SK-N-SH (cell line): ENCODE measurements around the gene CEP112. TPM values are rescaled to one million over a fixed set of nuclear protein-coding genes. Genes with fewer than 3 reads are reported as not detected.

Experiments
- CTCF ChIA-PET: fragments of 300-600, 350-600 bp; formaldehyde crosslinking; extraction: SDS; loops from one replicate; lab custom pipeline; 2021; lab: Yijun Ruan, JAX
- POLR2A ChIA-PET: fragments of 350-600 bp; sonication (Branson Sonifier 250); formaldehyde crosslinking; extraction: SDS; loops from one replicate; lab custom pipeline; 2020; ENCODE audit warnings: antibody characterized with exemption, inconsistent platforms; lab: Yijun Ruan, JAX
- DNase-seq: peaks from one replicate; pipeline ENCODE4 v3.0.0; 2012
- H2AFZ ChIP-seq: fragments of 200-600 bp; sonication (generic); 2 replicates; pipeline ENCODE4 v1.8.1; 2016; ENCODE audit warnings: antibody characterized with exemption, mild to moderate bottlenecking, low read depth
- H3F3A ChIP-seq: fragments of 200-600 bp; sonication (generic); replicated peaks from 2 replicates; pipeline ENCODE3; 2016; ENCODE audit warnings: antibody characterized with exemption, mild to moderate bottlenecking; ENCODE audit not compliant: insufficient read depth
- H3K27ac ChIP-seq, 2 experiments: fragments of 200-500 bp in 1 of 2; fragments of 200-600 bp in 1 of 2; sonication (Bioruptor generic) in 1 of 2; sonication (generic), shearing (Covaris generic) in 1 of 2; 2 replicates each; pipeline versions ENCODE4 v1.5.1 to v1.6.1; 2014 to 2016; ENCODE audit warnings: low read depth in 2 of 2, inconsistent platforms in 1 of 2, low read length in 1 of 2, mild to moderate bottlenecking in 1 of 2, mixed read lengths in 1 of 2
- H3K27me3 ChIP-seq: fragments of 200-600 bp; sonication (generic), shearing (Covaris generic); 2 replicates; pipeline ENCODE4 v1.6.1; 2016; ENCODE audit warnings: mixed run types; ENCODE audit not compliant: insufficient read depth
- H3K36me3 ChIP-seq, 2 experiments: fragments of 200-500 bp in 1 of 2; fragments of 200-600 bp in 1 of 2; sonication (Bioruptor generic) in 1 of 2; sonication (generic) in 1 of 2; replicated peaks in 1 of 2; 2 replicates each; pipeline versions ENCODE3 to v1.5.1; 2014 to 2016; ENCODE audit warnings: low read length in 1 of 2, mild to moderate bottlenecking in 1 of 2; ENCODE audit not compliant: insufficient read depth in 2 of 2, control insufficient read depth in 1 of 2
- H3K4me1 ChIP-seq, 2 experiments: fragments of 200-500 bp in 1 of 2; fragments of 200-600 bp in 1 of 2; sonication (Bioruptor generic) in 1 of 2; sonication (generic), shearing (Covaris generic) in 1 of 2; 2 replicates each; pipeline versions ENCODE4 v1.5.1 to v1.6.1; 2014 to 2016; ENCODE audit warnings: low read depth in 1 of 2, low read length in 1 of 2, mixed run types in 1 of 2; ENCODE audit not compliant: insufficient read depth in 2 of 2, control insufficient read depth in 1 of 2
- H3K4me2 ChIP-seq: fragments of 200-600 bp; sonication (generic), shearing (Covaris generic); 2 replicates; pipeline ENCODE4 v1.6.1; 2017; ENCODE audit warnings: mixed run types
- H3K4me3 ChIP-seq, 2 experiments: fragments of 200-500 bp in 1 of 2; fragments of 200-600 bp in 1 of 2; sonication (Bioruptor generic) in 1 of 2; sonication (generic), shearing (Covaris generic) in 1 of 2; 2 replicates each; pipeline versions ENCODE4 v1.5.1 to v1.8.1; 2014 to 2016; ENCODE audit warnings: low read depth in 2 of 2, inconsistent platforms in 1 of 2, low read length in 1 of 2, mild to moderate bottlenecking in 1 of 2, mixed read lengths in 1 of 2, moderate library complexity in 1 of 2
- H3K79me2 ChIP-seq: fragments of 200-600 bp; sonication (generic); 2 replicates; pipeline ENCODE4 v1.8.1; 2017; ENCODE audit warnings: mild to moderate bottlenecking; ENCODE audit not compliant: insufficient read depth
- H3K9ac ChIP-seq: fragments of 200-600 bp; sonication (generic); 2 replicates; pipeline ENCODE4 v1.6.1; 2017; ENCODE audit warnings: mixed run types
- H3K9me2 ChIP-seq: fragments of 200-600 bp; sonication (generic); 2 replicates; pipeline ENCODE4 v1.6.1; 2017; ENCODE audit warnings: mixed run types
- H3K9me3 ChIP-seq: fragments of 200-600 bp; sonication (generic); 2 replicates; pipeline ENCODE4 v1.6.1; 2017; ENCODE audit warnings: mixed run types, mild to moderate bottlenecking, moderate library complexity
- H4K20me1 ChIP-seq: fragments of 200-600 bp; sonication (generic); 2 replicates; pipeline ENCODE4 v1.6.1; 2017; ENCODE audit warnings: mild to moderate bottlenecking, mixed run types; ENCODE audit not compliant: insufficient read depth
- CHD2 ChIP-seq: fragments of 150-350 bp; IDR thresholded peaks from 2 replicates; pipeline ENCODE4 v1.6.1; 2018; ENCODE audit warnings: low read length; ENCODE audit not compliant: partially characterized antibody
- CTCF ChIP-seq: fragments of 200-600 bp; sonication (generic); IDR thresholded peaks from 2 replicates; pipeline ENCODE4 v1.6.1; 2017; ENCODE audit warnings: antibody characterized with exemption, mild to moderate bottlenecking, moderate library complexity
- ELF1 ChIP-seq: IDR thresholded peaks from 2 replicates; pipeline ENCODE4 v1.4.0; 2012
- EP300 ChIP-seq, 2 experiments: IDR thresholded peaks; 2 replicates each; pipeline versions ENCODE4 v1.4.0 to v1.6.1; 2012; ENCODE audit warnings: borderline replicate concordance in 1 of 2, low read depth in 1 of 2, low read length in 1 of 2
- FOXM1 ChIP-seq: IDR thresholded peaks from 2 replicates; pipeline ENCODE4 v1.4.0; 2012; ENCODE audit warnings: low read depth, mild to moderate bottlenecking
- GATA2 ChIP-seq: sonication (generic); formaldehyde crosslinking; IDR thresholded peaks from 2 replicates; pipeline ENCODE4 v1.5.0; 2020; ENCODE audit warnings: mild to moderate bottlenecking, missing genetic modification reagents
- IRF3 ChIP-seq: fragments of 150-350 bp; IDR thresholded peaks from 2 replicates; pipeline ENCODE4 v1.6.1; 2016; ENCODE audit warnings: mild to moderate bottlenecking, low read depth, low read length
- JUND ChIP-seq: IDR thresholded peaks from 2 replicates; pipeline ENCODE4 v1.4.0; 2012
- MEF2A ChIP-seq: IDR thresholded peaks from 2 replicates; pipeline ENCODE4 v1.4.0; 2012; ENCODE audit warnings: low read depth, borderline replicate concordance
- NRF1 ChIP-seq: IDR thresholded peaks from 2 replicates; pipeline ENCODE4 v1.6.1; 2012; ENCODE audit warnings: low read depth, mild to moderate bottlenecking, low read length
- PBX3 ChIP-seq: IDR thresholded peaks from 2 replicates; pipeline ENCODE4; 2012
- POLR2AphosphoS5 ChIP-seq: IDR thresholded peaks from 2 replicates; pipeline ENCODE4 v1.6.1; 2012; ENCODE audit warnings: low read depth, low read length
- RAD21 ChIP-seq: IDR thresholded peaks from 2 replicates; pipeline ENCODE4 v1.6.1; 2012; ENCODE audit warnings: mild to moderate bottlenecking, low read length
- RCOR1 ChIP-seq: fragments of 150-350 bp; IDR thresholded peaks from 2 replicates; pipeline ENCODE4 v1.6.1; 2017; ENCODE audit warnings: antibody characterized with exemption, low read length
- RFX5 ChIP-seq: IDR thresholded peaks from 2 replicates; pipeline ENCODE4 v1.6.1; 2012; ENCODE audit warnings: mild to moderate bottlenecking, improper control_type of control experiment, low read length
- RXRA ChIP-seq: IDR thresholded peaks from 2 replicates; pipeline ENCODE4 v1.4.0; 2012; ENCODE audit warnings: low read depth, mild to moderate bottlenecking, borderline replicate concordance
- TAF1 ChIP-seq: IDR thresholded peaks from 2 replicates; pipeline ENCODE4 v1.6.1; 2012; ENCODE audit warnings: low read depth, mild to moderate bottlenecking, low read length, moderate library complexity, borderline replicate concordance
- TCF12 ChIP-seq: IDR thresholded peaks from 2 replicates; pipeline ENCODE4 v1.4.0; 2012
- USF1 ChIP-seq: IDR thresholded peaks from 2 replicates; pipeline ENCODE4 v1.4.0; 2012; ENCODE audit warnings: low read depth, borderline replicate concordance
- YY1 ChIP-seq: IDR thresholded peaks from 2 replicates; pipeline ENCODE4 v1.4.0; 2012; ENCODE audit warnings: low read depth, mild to moderate bottlenecking
- WGBS: methylation state at CpG from one replicate; pipeline ENCODE4 v1.1.6; 2017; ENCODE audit warnings: low lambda C conversion rate; 5-methylcytosine and 5-hydroxymethylcytosine counted together
- polyA plus RNA-seq, 3 experiments: library from polyadenylated mRNA; depleted of rRNA; stranded (reverse); fragments of >200 nt; gene quantifications; 2 replicates each; pipeline ENCODE4 v1.2.3, GENCODE V29; 2012

CEP112 gene
- polyA plus RNA-seq, 1 of the 3 experiments (the other 2 are of a cell fraction) = 7.9 TPM

GRCh38 chr17:65656390-65657250 lies 535.3 kb downstream of the CEP112 start:
- Histone ChIP-seq H3K27me3 (no peaks in the 10 kb centered on the region), H3K9ac (no peak overlapping the region), H3K4me2 (no peak overlapping the region), H3K9me3 (no peaks in the 10 kb centered on the region), H2AFZ (no peak overlapping the region), H3K4me1 (no peaks in the 10 kb centered on the region)
- POLR2A ChIA-PET = no interaction called here
- TF ChIP-seq TCF12 (no peak), CHD2 (no peak), IRF3 (no peak), NRF1 (no peak), TAF1 (no peak), RXRA (no peak), FOXM1 (no peak), CTCF (no peak), USF1 (no peak), RCOR1 (no peak), PBX3 (no peak), MEF2A (no peak), ELF1 (no peak), RFX5 (no peak), YY1 (no peak), JUND (no peak), GATA2 (CRISPR knock-in tag) (no peak), EP300 (IDR thresholded peaks at IDR 0.05; ENCODE audit: borderline replicate concordance in 1 of 2, low read depth in 1 of 2, low read length in 1 of 2) (no peak), POLR2AphosphoS5 (no peak), RAD21 (no peak)
- TF ChIP-seq, all 33 proteins: peak for 0
- Histone ChIP-seq H3K27ac (no peak overlapping the region), H3K4me3 (no peak overlapping the region), H3K79me2 (no peaks in the 10 kb centered on the region), H3K9me2 (no peaks in the 10 kb centered on the region), H3K36me3 (no peaks in the 10 kb centered on the region), H3F3A (no peaks in the 10 kb centered on the region), H4K20me1 (no peaks in the 10 kb centered on the region)
- WGBS = 60% methylated on average over 7 of the region's 7 CpGs
- no peak for DNase-seq
- CTCF ChIA-PET = no interaction called here
